GM18505 (cell line): ENCODE measurements around the gene ACMSD.
A peak's percentile ranks its signal among the peaks of the same experiment; 100 is the strongest.

Source experiments
- ATAC-seq: cut with Tn5 transposase; IDR thresholded peaks from one replicate; pipeline ENCODE4 v1.9.1; 2021; ENCODE audit not compliant: unreplicated experiment
- POLR2A ChIP-seq: IDR thresholded peaks from 4 replicates; pipeline ENCODE4 v1.6.1; 2011; ENCODE audit warnings: borderline replicate concordance; ENCODE audit not compliant: insufficient read depth, insufficient read length; ENCODE audit errors: extremely low read depth

Gene ACMSD

DNA sequence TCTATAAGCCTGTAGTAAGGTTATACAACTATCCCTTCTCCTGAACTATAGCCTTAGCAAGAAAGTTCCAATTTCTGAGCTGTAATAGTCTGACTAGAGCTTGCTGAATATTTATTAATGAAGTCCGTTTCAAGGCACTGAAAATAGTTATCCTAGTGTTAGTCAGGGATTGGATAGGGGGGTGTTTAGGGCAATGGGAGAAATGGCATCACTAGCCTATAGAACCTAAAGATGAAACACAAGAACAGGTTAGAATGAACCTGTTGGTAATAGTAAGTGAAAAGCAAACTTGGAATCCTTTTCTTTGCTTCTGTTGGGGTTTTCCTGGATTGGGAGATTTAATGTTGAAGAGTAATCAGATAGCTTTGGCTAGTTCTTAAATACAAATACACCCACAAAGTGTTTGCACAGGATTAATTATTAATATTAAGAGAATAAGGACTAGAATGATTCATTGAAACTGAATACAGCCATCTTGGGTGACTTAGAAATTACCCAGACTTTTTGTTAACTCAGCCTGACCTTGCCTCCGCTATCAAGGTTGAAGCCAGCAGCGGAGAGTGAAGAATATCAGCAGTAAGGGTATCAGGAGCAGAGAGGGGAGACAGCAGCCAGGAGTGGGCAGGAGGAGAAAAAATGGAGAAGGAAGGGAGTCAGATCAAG lies 94.6 kb downstream of the ACMSD start:
- ATAC-seq: no peak
- no peak for TF ChIP-seq POLR2A

DNA sequence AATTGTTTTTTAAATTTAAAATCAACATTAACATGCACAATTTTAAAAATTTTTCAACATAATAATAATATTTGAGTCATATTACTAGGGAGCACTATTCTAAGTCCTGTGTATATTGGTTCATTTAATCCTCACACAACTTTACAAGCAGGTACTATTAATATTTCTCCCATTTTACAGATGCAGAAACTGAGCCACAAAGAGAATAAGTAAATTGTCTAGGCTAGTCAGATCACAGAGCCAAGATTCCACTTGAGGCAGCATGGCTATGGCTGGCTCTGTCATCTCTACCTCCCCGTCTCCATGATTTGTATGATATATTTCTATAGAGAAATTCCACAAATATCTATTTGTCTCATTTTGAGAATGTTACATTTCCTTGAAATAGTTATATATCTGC lies 95.3 kb downstream of the ACMSD start:
- no peak for TF ChIP-seq POLR2A
- no peak for ATAC-seq

DNA sequence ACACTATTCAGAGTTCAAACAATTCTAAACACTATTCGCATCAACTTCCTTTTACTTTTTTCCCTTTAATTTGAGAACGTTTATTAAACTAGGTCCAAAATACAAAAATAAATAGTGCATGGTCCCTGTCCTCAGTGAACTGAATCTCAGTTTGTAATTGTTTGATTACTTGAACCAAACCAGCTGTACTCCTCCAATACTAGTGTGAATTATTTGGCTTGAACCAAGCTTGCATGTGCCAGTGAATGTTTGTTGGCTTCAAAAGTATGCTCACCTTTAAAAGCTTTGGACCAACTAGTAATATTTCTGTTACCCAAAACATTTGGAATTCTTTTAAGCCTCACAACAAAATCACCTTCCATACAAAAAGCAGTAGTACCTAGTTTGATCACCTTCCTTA lies 95.7 kb downstream of the ACMSD start:
- TF ChIP-seq POLR2A: no peak
- no peak for ATAC-seq

DNA sequence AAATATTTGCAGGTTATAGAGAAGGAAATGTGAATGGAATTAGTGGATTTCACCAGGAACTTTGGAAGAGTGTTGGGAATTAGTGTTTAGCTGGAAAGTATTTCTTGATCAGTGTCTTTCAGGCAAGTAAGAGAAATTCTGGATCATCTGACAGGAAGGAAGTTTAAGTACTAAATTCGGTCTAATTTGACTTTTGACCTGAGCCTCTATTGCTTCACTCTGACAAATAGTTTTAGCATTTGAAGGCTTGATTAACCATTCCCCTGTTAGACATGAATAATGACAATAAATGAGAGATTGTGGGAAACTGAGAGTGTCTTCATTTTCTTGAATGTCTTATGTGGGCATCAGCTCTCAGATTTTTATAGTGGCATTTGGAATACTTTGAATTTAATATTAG lies 96.2 kb downstream of the ACMSD start:
- ATAC-seq: no peak
- TF ChIP-seq POLR2A: no peak

DNA sequence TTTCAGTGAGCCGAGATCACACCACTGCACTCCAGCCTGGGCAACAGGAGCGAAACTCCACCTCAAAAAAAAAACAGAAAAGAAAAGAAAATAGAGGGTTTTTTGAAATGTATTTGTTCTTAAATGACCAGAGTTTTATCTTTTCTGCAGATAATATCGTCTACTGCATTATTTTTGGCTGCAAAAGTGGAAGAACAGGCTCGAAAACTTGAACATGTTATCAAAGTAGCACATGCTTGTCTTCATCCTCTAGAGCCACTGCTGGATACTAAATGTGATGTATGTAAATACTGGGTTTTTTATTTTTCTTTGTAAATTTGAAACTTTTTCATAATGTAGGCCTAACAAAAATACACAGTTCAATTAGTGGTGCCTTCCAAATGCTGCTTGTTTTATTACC lies 98.3 kb downstream of the ACMSD start:
- no peak for TF ChIP-seq POLR2A
- no peak for ATAC-seq

DNA sequence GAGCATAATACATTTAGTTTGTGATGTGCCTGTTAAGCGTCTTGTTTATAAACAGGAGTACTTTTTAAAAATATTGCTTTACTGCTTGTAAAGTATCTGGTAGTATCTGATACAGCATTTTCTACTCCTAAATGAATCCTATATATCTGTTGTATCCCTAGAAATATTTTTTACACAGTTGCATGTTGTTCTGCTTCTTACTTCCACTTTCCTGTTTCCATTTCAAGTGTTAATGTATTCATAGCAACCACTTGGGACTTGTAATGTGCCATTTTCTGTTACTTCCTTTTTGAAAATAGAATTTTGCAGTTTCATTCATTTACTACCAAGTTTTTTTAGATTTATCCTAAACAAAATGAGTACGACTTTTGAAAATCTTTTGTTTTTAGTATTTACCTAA lies 105.1 kb downstream of the ACMSD start:
- peak; percentile 79 for ATAC-seq
- no peak for TF ChIP-seq POLR2A

DNA sequence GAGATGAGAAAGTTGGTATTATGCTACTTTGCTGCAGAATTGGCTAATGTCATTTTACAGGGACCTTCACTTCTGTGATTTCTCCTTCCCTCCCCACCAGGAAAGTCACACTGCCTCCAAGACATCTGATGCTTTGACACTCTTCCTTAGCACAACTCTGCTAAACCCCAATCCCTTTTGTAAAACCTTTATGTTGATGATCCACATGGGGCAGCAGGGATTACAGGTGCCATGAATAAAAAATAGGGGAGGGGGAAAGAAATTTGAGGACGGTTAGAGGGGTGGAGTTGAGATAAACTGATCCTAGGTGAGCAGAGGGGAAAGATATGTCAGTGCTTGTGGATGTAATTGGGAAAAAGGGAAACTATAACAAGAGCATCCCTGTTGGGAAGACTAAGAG lies 106.6 kb downstream of the ACMSD start:
- no peak for TF ChIP-seq POLR2A
- no peak for ATAC-seq

DNA sequence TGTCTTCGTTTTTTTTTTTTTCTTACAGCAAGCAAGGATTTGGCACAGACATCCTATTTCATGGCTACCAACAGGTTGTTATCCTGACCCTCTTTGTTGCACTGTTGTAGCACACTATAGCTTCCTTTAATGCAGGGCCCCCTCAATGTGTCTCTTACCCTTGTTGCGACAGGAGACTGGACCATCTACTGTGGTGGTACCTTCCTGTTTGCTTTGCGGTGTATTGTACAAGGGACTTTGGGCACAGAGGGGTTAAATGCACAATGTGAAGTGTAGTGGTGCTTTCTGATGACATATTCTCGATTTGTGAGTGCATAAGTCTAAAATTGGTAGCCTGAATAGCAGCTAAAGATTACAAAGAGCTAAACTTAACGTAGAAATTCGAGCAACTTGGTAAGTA lies 107.7 kb downstream of the ACMSD start:
- ATAC-seq: no peak
- no peak for TF ChIP-seq POLR2A

DNA sequence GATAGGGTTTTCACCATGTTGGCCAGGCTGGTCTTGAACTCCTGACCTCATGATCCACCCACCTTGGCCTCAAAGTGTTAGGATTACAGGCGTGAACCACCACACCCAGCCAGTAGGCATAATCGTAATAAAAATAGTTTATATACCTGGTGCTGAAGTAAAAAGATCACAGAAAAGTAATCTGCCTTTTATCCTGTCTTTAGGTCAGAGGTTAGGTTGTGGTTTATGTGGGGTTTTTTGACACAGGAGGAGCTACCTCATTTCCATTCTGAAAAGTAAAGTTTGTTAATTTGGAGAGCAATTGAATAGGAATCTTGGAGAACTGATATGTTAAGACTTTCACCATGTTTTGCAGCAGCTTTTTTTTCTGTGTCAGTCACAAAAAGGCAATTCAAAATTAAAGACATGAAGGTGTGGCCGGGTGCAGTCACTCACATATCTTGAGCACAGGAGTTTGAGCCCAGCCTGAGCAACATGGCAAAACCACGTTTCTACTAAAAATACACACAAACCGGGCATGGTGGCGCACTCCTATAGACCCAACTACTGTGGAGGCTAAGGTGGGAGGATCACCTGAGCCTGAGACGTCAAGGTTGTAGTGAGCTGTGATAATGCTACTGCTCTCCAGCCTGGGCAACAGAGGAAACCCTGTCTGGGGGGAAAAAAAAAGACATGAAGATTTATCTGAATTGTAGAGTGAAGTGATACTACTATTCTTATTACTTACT lies 111.7 kb downstream of the ACMSD start:
- no peak for ATAC-seq
- TF ChIP-seq POLR2A: no peak

DNA sequence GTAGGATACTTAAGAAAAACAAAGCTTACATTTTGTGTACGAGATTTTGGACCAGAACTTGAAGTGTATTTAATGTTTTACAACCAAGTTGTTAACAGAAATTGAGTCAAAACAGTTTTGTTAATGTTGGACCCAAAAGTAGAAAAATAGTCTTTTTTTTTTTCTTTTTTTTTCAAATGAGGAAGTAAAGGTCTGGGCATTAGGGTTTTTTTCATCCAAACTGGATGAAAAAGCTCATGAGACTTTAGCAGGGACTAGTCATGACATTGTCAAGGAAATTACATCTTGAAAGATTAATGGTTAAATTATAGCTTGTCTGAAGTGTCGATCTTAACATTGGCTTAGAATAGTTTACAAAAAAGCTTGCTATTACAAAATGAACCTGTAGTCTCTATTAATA lies 112.5 kb downstream of the ACMSD start:
- ATAC-seq: no peak

More for the DNA sequence above, 112.5 kb downstream of the ACMSD start:
- TF ChIP-seq POLR2A: no peak
